GM12864 (cell line): ENCODE results near the gene P2RX6.

ENCODE experiments used
- DNase-seq: peaks from one replicate; pipeline ENCODE4 v3.0.0-alpha.2; 2011; ENCODE audit warnings: low read depth
- H3K4me3 ChIP-seq: 2 replicates; pipeline ENCODE4 v1.5.1; 2011; ENCODE audit warnings: mild to moderate bottlenecking, low read depth, low read length, control low read depth
- TF ChIP-seq, protein P1 (sequence below): IDR thresholded peaks from 2 replicates; pipeline ENCODE4 v1.5.1; 2011; ENCODE audit warnings: low read depth, mild to moderate bottlenecking, moderate library complexity, low read length, control low read depth, inconsistent platforms; ENCODE audit errors: missing control alignments

The P2RX6 gene

GRCh38 chr22:21010426-21011113 is 4.4 kb upstream of the P2RX6 start:
- DNase-seq, result no peak
- TF ChIP-seq, protein P1, sequence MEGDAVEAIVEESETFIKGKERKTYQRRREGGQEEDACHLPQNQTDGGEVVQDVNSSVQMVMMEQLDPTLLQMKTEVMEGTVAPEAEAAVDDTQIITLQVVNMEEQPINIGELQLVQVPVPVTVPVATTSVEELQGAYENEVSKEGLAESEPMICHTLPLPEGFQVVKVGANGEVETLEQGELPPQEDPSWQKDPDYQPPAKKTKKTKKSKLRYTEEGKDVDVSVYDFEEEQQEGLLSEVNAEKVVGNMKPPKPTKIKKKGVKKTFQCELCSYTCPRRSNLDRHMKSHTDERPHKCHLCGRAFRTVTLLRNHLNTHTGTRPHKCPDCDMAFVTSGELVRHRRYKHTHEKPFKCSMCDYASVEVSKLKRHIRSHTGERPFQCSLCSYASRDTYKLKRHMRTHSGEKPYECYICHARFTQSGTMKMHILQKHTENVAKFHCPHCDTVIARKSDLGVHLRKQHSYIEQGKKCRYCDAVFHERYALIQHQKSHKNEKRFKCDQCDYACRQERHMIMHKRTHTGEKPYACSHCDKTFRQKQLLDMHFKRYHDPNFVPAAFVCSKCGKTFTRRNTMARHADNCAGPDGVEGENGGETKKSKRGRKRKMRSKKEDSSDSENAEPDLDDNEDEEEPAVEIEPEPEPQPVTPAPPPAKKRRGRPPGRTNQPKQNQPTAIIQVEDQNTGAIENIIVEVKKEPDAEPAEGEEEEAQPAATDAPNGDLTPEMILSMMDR, result no peak
- H3K4me3 ChIP-seq, result no peak overlapping the region

DNA sequence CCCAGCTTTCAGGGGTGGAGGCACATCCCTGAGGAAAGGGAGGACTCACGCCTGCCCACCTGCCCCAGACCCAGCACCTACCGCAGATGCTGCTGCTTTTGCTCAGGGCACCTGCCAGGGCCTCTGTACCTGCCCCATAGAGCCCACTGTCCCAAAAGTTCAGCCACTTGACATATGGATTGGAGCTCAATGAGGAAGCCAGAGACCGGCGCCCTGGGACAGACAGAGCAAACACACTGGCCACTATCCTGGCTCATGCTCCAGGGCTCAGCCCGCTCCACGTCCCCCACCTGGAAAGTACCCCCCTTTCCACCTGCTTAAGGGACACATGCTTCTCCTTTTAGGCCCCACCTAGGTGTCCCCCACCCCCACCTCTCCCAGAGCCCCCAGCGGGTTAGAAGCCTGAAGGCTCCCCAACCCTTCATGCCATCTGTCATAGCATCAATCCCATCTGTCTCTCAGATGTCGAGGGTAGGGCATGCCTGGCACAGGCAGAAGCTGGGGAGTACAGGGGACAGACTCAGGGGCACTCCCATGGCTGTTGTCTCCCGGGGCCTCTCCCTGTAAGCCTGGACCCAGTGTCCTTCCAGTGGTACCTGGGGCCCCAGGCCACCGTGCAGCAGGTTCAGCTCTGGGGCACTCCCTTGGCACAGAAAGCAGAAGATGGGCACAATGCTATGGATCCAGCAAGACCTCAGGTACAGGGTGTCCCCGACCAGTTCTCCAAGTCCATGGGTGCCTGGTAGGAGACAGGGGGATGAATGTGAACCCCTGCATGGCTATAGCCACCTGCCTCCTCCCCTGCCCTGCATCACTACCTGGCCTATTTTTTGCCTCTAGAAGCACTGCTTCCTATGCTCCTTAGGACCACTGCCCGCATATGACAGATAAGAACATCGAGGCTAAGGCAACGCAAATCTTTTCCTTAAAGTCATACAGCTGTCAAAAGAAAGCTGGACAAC is 2.2 kb upstream of the P2RX6 start:
- H3K4me3 ChIP-seq, result no peak overlapping the region
- DNase-seq, result no peak
- TF ChIP-seq, protein P1, result no peak

- H3K4me3 ChIP-seq, result peak overlapping the region; percentile 25; the same call in 1 of the 2 replicates
- TF ChIP-seq, protein P1, result no peak
- no peak for DNase-seq
Measured at GRCh38 chr22:21013657-21014201, 1.2 kb upstream of the P2RX6 start.

DNA sequence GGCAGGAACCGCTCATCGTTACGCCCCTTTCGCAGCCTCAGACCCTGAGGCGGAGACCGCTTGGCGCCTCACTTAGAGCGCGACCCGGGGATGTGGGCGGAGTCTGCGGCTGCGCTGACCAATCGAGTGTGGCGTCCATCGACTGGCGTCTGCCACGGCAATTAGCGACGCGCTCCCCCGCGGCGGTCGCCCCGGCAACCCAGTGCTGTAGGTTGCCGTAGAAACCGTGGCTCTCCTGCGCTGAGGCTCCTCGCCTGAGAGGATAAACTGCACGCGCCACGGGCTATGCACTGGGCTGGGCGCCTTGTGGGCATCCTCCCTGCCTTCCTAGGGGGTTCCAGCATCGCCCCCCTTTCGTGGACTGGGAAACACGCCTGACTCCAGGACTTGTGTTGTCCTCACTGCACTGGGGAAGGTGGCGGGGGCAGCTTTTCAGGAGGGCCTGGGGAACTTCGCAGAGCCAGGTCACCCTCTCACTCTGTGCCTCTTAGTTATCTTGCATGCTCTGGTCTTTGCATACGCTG is 701 bp upstream of the P2RX6 start:
- TF ChIP-seq, protein P1, result no peak
- peak; percentile 34 for DNase-seq
- peak overlapping the region; percentile 25; the same call in 1 of the 2 replicates for H3K4me3 ChIP-seq

- no peak overlapping the region for H3K4me3 ChIP-seq
- DNase-seq, result no peak
- TF ChIP-seq, protein P1, result no peak
Measured at GRCh38 chr22:21015466-21016006, 571 bp downstream of the P2RX6 start.

DNA sequence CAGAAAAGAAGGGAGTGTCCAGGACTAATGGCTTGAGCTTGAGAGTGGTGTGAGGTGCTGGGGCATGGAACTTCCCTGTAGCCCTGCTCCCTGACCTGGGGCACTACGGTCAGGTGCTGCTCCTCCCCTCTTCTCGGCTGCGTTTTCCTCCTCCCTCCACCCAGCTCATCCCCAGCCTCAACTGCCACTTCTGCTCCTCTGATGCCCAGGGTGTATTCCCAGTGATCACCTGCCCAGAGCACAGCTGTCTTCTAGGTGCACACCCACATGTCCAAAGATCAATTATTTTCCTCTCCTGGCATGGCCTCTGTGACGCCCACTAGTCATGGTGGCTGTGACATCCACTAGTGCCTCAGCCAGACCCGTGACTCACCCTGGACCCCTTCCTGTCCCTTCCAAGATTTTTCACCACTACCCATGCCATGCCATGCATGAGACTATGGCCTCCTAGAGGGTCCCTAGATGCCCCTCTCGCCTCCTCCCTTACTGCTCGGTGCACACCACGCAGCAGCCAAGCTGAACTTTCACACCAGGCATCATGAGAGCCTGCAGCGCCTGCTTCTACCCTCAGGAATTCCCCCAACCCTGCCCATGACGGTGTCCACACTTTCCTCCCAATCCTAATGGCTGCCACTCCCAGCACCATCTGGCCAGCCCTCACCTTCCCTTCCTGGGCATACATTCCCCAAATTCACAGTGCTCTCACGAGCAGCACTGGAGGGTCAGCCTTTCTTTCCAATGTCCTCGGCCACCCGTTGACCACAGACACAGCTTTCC is 1.9 kb downstream of the P2RX6 start:
- no peak for DNase-seq
- no peak overlapping the region for H3K4me3 ChIP-seq
- TF ChIP-seq, protein P1, result no peak
